Measurements from ENCODE around the gene MAML1. TPM values are rescaled to one million over a fixed set of nuclear protein-coding genes. Genes with fewer than 3 reads are reported as not detected.
"Not testable (repeated sequence)": the region's sequence is repeated elsewhere in the genome, so short reads cannot be mapped to it uniquely, and the experiment has no call there.

Gene MAML1
- total and polyA plus RNA-seq, 2 experiments from 2014 or later = 7.5 to 15.9 TPM

GRCh38 chr5:179786861-179787260 lies 54.2 kb downstream of the MAML1 start:
- Histone ChIP-seq H3K4me2 (no peak overlapping the region), H3K9me3 (ENCODE audit: low read depth) (no peaks in the 10 kb centered on the region), H3K79me2 (no peaks in the 10 kb centered on the region), H3K27ac (no peak overlapping the region), H4K20me1 (ENCODE audit: insufficient read depth, poor library complexity, severe bottlenecking) (no peaks in the 10 kb centered on the region), H3K27me3 (no peaks in the 10 kb centered on the region), H3K36me3 (replicated peaks; ENCODE audit: insufficient read depth, low read depth) (no peaks in the 10 kb centered on the region), H2AFZ (no peak overlapping the region), H3K4me3 (no peak overlapping the region), H3K4me1 (ENCODE audit: insufficient read depth) (no peaks in the 10 kb centered on the region), H3K9me2 (replicated peaks; ENCODE audit: insufficient read depth) (no peaks in the 10 kb centered on the region)
- WGBS (ENCODE audit: low lambda C conversion rate, missing lambda C conversion rate) = 89% methylated on average over 12 of the region's 12 CpGs
- no peak for TF ChIP-seq EZH2 (IDR thresholded peaks at IDR 0.05; ENCODE audit: borderline replicate concordance)
- no peak for TF ChIP-seq CTCF (IDR thresholded peaks at IDR 0.05; ENCODE audit: poor library complexity)
- TF ChIP-seq EZH2phosphoT487 (IDR thresholded peaks at IDR 0.05; ENCODE audit: low read depth, severe bottlenecking, unreplicated experiment) = no peak
- no peak for DNase-seq (ENCODE audit: low spot score)

- no peak overlapping the region for H3K4me2 ChIP-seq
- no peaks in the 10 kb centered on the region for H3K79me2 ChIP-seq
- TF ChIP-seq EZH2phosphoT487 (IDR thresholded peaks at IDR 0.05; ENCODE audit: low read depth, severe bottlenecking, unreplicated experiment) (no peak), EZH2 (IDR thresholded peaks at IDR 0.05; ENCODE audit: borderline replicate concordance) (no peak), CTCF (IDR thresholded peaks at IDR 0.05; ENCODE audit: poor library complexity) (no peak)
Observed at GRCh38 chr5:179788193-179788854, 55.7 kb downstream of the MAML1 start.

GRCh38 chr5:179789278-179789677 lies 56.7 kb downstream of the MAML1 start:
- not testable (repeated sequence) for H4K20me1 ChIP-seq (ENCODE audit: insufficient read depth, poor library complexity, severe bottlenecking); H3K27ac ChIP-seq; DNase-seq (ENCODE audit: low spot score); H3K9me2 ChIP-seq (replicated peaks; ENCODE audit: insufficient read depth); H3K4me3 ChIP-seq; H2AFZ ChIP-seq; H3K79me2 ChIP-seq; H3K27me3 ChIP-seq; H3K36me3 ChIP-seq (replicated peaks; ENCODE audit: insufficient read depth, low read depth); H3K4me1 ChIP-seq (ENCODE audit: insufficient read depth); H3K9me3 ChIP-seq (ENCODE audit: low read depth); H3K4me2 ChIP-seq
- WGBS (ENCODE audit: low lambda C conversion rate, missing lambda C conversion rate) = 99% methylated on average over 9 of the region's 9 CpGs

More at GRCh38 chr5:179788193-179788854, 55.7 kb downstream of the MAML1 start:
- WGBS (ENCODE audit: low lambda C conversion rate, missing lambda C conversion rate) = 96% methylated on average over 7 of the region's 7 CpGs
- no peak overlapping the region for H3K4me3 ChIP-seq
- H3K9me2 ChIP-seq (replicated peaks; ENCODE audit: insufficient read depth) = no peaks in the 10 kb centered on the region
- no peak for DNase-seq (ENCODE audit: low spot score)
- no peak overlapping the region for H3K27ac ChIP-seq
- H2AFZ ChIP-seq = no peak overlapping the region
- no peaks in the 10 kb centered on the region for H4K20me1 ChIP-seq (ENCODE audit: insufficient read depth, poor library complexity, severe bottlenecking)
- no peaks in the 10 kb centered on the region for H3K36me3 ChIP-seq (replicated peaks; ENCODE audit: insufficient read depth, low read depth)
- H3K27me3 ChIP-seq = no peaks in the 10 kb centered on the region
- no peaks in the 10 kb centered on the region for H3K4me1 ChIP-seq (ENCODE audit: insufficient read depth)
- no peaks in the 10 kb centered on the region for H3K9me3 ChIP-seq (ENCODE audit: low read depth)

GRCh38 chr5:179791881-179792611 lies 59.4 kb downstream of the MAML1 start:
- no peak for DNase-seq (ENCODE audit: low spot score)
- Histone ChIP-seq H3K36me3 (replicated peaks; ENCODE audit: insufficient read depth, low read depth) (no peaks in the 10 kb centered on the region), H3K9me3 (ENCODE audit: low read depth) (no peaks in the 10 kb centered on the region), H3K4me3 (no peak overlapping the region), H3K27ac (no peak overlapping the region), H4K20me1 (ENCODE audit: insufficient read depth, poor library complexity, severe bottlenecking) (no peaks in the 10 kb centered on the region), H3K27me3 (no peaks in the 10 kb centered on the region), H3K4me2 (no peak overlapping the region), H3K4me1 (ENCODE audit: insufficient read depth) (peaks cover 10% of the 10 kb centered on the region), H2AFZ (no peak overlapping the region), H3K9me2 (replicated peaks; ENCODE audit: insufficient read depth) (no peaks in the 10 kb centered on the region), H3K79me2 (no peaks in the 10 kb centered on the region)
- TF ChIP-seq EZH2 (IDR thresholded peaks at IDR 0.05; ENCODE audit: borderline replicate concordance) (no peak), CTCF (IDR thresholded peaks at IDR 0.05; ENCODE audit: poor library complexity) (no peak), EZH2phosphoT487 (IDR thresholded peaks at IDR 0.05; ENCODE audit: low read depth, severe bottlenecking, unreplicated experiment) (no peak)
- WGBS (ENCODE audit: low lambda C conversion rate, missing lambda C conversion rate) = 88% methylated on average over 15 of the region's 15 CpGs

All from hepatocyte (in vitro differentiated cells).